NCI-H774 (cell line): ENCODE measurements around the gene BAHCC1.

ENCODE experiments used
- DNase-seq: peaks from one replicate; lab custom pipeline; 2025; lab: John Stamatoyannopoulos, UW

BAHCC1 gene

DNA sequence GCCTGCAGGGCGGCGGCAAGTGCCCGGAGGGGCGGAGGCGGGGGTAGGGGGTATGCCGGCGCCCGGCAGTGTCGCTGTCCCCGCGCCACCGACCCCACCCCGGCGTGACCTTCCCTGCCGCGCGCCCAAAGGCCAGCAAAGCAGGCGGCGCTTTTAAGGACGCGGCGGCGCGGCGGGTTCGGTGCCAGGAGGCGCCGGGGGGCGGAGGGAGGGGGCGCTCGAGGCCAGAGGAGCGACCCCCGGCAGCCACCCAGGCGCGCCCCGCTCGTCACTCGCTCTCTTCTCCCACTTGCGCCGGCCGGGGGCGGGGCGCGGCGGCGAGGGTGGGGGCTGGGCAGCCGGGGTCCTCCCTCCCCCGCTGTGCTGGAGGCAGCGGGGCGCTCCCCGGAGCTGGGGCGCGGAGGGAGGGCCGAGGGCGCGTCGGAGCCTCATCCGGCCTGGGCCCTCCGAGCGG, 8.6 kb upstream of the BAHCC1 start:
- DNase-seq, result no peak

DNA sequence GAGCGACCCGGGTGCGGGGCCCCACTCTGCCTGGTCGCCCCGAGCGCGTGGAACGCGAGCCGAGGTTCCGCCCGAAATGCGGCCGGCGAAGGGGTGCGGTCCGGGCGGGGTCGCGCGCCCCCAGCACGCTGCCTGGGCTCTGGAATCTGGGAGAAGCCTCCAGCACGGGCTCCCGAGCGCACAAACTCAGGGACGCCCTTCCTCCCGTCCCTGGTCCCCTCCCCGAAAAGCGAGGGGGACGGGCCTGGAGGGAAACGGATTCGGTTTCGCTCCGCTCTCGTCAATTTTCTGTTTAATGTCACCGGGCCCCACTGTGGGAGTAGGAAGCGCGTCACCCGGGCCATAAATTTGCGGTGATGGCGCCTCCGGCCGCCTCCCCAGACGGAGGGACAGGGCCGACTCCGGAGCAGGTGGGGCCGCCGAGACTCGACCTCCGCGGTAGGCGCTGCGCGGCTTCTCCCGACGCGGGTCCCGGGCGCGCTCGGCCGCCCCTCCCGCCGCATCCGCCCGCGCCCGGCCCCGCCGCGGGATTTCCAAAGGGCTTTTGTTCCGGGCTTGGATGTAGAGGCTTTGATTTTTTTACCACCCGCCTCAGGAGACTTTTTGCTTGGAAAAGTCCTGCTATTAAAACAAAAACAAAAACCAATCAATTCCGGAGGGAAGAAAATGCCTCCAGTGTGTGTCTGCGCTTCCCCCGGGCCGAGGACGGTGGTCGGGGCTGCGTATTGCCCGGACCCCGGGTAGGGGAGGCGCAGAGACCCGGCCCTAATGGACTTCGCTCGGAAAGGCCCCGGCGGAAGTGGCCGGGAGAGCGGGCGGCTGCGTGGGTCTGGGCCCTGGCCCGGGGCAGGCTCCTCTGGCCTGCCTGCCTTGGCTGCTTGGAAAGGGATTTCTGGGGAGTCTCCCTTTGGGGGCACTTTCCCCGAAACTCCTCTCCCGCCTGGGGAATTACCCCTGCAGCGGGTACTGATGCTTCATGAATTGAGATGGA, 7.9 kb upstream of the BAHCC1 start:
- no peak for DNase-seq

GRCh38 chr17:81388091-81388611, 7.1 kb upstream of the BAHCC1 start:
- no peak for DNase-seq

DNA sequence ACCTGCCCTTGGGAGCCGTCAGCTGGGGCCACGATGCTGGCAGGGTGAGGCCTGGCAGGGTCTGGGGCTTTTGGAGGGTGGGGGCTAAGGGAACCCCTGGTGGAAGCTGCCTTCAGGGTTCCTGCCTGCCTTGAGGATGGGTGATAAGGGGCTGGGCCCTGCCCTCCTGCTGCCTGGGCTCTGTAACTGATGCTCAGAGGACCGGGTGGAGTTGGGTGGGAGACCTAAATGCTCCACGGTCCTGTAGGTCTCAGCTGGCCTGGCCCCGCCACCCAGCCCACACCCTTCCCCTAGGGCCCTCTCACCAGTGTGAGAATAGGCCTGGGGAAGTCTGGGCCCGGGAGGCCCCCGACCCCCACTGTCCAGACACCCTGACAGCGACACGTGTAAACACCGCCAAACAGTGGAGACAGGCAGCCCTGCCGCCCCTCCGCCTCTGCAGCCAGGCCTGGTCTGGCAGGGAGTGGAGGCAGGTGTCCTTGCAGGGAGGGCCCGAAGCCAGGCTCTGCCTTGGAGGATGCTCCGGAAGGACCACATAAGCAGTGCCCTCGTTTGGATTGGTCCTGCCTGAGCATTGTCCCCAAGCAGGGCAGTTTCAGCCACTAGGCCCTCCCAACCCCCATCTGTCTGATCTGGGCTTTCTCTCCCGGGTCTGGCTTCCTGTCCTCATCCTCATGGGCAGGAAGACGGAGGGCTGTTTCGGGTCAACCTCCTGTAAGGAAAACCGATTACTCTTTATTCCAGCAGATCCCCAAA, 6.5 kb upstream of the BAHCC1 start:
- no peak for DNase-seq

- DNase-seq, result no peak
Observed at GRCh38 chr17:81389585-81389984, 5.7 kb upstream of the BAHCC1 start.

- no peak for DNase-seq
Observed at GRCh38 chr17:81390029-81390872, 5.0 kb upstream of the BAHCC1 start.

GRCh38 chr17:81390873-81391255, 4.4 kb upstream of the BAHCC1 start:
- DNase-seq, result no peak

- no peak for DNase-seq
Observed at GRCh38 chr17:81391293-81391935, 3.8 kb upstream of the BAHCC1 start.

GRCh38 chr17:81391936-81392908, 3.0 kb upstream of the BAHCC1 start:
- DNase-seq, result no peak

DNA sequence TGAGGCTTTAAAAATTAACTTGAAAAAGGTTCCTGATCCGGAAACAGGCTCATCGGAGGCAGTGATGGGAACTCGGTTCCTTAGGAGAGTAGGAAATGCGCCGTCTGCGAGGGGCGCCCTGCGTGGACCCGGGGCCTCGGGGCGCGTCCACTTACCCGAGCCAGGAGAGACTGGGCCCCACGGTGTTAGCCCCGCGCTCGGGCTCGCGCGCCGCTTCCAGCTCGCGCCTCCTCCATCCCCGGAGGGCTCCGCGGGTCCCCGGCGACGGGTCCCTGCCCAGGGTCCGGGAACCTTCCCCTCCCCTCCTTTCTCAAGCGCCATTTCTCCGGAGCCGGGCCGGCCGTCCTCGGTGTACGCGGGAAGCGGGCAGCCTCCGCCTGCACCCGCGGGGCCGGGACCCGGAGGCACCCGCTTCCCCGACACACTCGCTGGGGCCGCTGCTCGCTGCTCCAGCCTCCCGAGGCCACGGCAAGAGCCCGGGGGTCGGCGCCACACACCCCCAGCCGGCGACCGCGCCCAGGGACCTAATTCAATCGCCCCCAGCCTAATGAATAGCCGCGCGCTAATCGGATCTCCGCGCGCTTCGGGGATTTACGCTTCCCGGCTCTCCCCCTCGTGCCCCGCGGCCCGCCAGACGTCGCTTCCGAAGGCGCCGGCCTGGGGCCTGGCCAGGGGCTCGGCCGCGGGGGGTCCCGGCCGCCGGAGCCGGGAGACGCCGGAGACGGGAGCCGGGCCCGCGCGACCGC, 2.2 kb upstream of the BAHCC1 start:
- no peak for DNase-seq

GRCh38 chr17:81393684-81394376, 1.4 kb upstream of the BAHCC1 start:
- DNase-seq, result peak; percentile 100

DNA sequence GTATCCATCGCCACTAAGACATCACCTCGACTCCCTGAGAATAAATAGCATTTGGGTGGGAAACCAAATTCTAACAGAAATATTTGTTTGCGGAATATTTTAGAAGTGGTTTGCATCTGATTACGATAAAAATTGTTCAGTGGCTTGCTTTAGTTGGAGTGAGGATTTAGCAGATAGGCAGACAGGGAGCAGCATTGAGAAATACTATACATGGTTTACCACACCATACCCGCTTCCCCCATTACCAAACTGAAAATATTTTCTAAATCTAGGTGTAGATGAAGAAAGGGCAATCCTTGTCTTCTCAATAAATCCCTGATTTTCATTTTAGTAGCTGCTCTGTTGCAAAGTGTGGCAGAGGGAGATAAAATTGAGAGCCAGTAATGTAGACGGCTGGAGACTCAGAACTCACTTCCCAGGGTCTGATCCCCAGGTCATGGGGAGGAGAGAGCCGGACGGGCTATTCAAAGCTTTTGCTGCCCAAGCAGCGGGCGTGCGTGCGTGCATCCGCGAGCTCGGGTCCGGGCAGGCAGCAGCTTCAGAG, 808 bp upstream of the BAHCC1 start:
- peak; percentile 69 for DNase-seq

DNA sequence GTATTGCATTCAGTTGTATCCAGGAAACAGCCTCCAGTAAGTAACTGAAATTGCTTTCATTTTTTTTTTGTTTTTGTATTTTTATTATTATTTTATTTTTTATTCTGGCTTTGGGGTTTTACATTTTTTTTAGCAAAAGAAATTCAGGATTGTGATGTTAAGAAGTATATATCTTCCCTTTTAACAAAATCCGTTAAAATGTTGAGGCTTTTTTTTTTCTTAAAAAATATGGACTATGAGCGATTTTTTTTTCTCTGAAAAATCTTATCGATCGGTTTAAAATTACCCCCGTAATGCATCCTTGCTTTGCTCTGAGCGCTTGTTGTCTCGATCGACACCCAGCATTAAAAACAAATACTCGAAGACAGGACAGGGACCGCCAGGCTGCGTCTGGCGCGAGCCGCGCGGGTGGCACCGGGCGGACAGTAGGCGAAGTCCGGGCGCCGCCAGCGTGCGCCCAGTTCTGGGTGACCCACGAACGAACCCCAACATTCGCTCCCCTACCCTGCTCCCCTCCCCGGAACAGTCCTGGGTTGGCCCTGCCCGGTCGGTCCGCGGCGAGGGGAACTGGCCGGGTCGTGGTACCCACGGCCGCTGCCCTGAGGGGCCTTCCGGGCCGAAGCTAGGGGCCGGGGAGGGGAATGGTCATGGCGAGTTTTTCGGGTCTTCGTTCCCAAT, 482 bp downstream of the BAHCC1 start:
- no peak for DNase-seq

GRCh38 chr17:81396278-81396721, 1.0 kb downstream of the BAHCC1 start:
- peak; percentile 67 for DNase-seq

- peak; percentile 67 for DNase-seq
Observed at GRCh38 chr17:81396722-81397313, 1.6 kb downstream of the BAHCC1 start.

- DNase-seq, result peak; percentile 49
Observed at GRCh38 chr17:81397314-81398175, 2.3 kb downstream of the BAHCC1 start.
